Ecto neural progenitor cell (in vitro differentiated cells): ENCODE data around the gene HOXD8.
A peak's percentile ranks its signal among the peaks of the same experiment; 100 is the strongest.

Experiments used
- DNase-seq: peaks from one replicate; pipeline ENCODE4 v3.0.0-alpha.2; 2018; ENCODE audit warnings: low spot score

The HOXD8 gene

GRCh38 chr2:176091329-176092258, 37.9 kb upstream of the HOXD8 start:
- no peak for DNase-seq

DNA sequence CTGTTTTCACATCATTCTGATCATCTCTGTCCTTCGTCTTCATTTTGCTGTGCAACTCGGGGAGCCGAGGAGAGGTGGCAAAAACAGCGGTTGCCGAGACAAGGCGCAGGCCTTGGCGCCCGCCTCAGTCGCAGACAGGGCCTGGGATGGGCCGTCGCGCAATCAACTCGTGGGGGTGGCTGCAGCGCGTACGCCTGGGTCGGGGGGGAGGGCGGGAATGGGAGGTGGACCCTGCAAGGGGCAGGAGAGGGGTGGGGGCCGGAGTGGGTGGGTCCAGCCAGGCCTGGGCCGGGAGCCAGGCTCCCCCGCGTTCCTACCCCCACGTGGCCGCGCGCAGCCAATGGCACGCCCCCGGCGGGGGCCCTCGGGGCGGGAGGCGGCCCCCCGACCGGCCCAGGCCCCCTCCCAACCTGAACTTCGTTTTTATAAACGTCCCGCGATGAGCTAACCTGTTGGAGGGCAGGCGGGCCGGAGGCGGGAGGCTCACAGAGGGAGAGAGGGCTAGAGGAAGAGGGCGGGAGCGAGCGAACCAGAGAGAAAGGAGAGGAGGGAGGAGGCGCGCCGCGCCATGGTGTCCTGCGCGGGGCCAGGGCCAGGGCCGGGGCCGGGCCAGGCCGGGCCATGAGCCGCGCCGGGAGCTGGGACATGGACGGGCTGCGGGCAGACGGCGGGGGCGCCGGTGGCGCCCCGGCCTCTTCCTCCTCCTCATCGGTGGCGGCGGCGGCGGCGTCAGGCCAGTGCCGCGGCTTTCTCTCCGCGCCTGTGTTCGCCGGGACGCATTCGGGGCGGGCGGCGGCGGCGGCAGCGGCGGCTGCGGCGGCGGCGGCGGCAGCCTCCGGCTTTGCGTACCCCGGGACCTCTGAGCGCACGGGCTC, 37.0 kb upstream of the HOXD8 start, which contains the start of gene HOXD13:
Gene HOXD13 (plus strand): TSS at position 452 of the 875 bp plus-strand sequence. CDS start 170 bp downstream, at position 622.
- DNase-seq, result peak; percentile 79

DNA sequence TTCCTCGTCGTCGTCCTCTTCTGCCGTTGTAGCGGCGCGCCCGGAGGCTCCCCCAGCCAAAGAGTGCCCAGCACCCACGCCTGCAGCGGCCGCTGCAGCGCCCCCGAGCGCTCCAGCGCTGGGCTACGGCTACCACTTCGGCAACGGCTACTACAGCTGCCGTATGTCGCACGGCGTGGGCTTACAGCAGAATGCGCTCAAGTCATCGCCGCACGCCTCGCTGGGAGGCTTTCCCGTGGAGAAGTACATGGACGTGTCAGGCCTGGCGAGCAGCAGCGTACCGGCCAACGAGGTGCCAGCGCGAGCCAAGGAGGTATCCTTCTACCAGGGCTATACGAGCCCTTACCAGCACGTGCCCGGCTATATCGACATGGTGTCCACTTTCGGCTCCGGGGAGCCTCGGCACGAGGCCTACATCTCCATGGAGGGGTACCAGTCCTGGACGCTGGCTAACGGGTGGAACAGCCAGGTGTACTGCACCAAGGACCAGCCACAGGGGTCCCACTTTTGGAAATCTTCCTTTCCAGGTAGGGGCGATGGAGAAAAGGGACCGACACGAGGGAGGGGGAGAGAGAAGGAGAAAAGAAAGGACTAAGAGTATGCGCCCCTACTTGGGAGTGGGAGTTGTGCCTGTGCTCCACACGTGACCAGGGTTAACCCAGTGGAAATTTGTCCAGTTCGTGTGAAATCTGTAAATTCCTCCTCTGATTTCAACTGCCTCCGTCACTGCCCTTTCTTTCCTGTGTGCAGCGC, 36.2 kb upstream of the HOXD8 start:
- DNase-seq, result no peak

- no peak for DNase-seq
Observed at GRCh38 chr2:176093898-176094249, 35.6 kb upstream of the HOXD8 start.

DNA sequence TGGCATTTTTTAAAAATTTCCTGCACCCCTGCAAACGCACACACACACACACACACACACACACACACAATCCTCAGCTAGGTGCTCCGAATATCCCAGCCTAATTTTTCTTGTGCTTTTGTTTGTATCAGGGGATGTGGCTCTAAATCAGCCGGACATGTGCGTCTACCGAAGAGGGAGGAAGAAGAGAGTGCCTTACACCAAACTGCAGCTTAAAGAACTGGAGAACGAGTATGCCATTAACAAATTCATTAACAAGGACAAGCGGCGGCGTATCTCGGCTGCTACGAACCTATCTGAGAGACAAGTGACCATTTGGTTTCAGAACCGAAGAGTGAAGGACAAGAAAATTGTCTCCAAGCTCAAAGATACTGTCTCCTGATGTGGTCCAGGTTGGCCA, 35.2 kb upstream of the HOXD8 start:
- no peak for DNase-seq

- no peak for DNase-seq
Observed at GRCh38 chr2:176095421-176095820, 34.1 kb upstream of the HOXD8 start.

DNA sequence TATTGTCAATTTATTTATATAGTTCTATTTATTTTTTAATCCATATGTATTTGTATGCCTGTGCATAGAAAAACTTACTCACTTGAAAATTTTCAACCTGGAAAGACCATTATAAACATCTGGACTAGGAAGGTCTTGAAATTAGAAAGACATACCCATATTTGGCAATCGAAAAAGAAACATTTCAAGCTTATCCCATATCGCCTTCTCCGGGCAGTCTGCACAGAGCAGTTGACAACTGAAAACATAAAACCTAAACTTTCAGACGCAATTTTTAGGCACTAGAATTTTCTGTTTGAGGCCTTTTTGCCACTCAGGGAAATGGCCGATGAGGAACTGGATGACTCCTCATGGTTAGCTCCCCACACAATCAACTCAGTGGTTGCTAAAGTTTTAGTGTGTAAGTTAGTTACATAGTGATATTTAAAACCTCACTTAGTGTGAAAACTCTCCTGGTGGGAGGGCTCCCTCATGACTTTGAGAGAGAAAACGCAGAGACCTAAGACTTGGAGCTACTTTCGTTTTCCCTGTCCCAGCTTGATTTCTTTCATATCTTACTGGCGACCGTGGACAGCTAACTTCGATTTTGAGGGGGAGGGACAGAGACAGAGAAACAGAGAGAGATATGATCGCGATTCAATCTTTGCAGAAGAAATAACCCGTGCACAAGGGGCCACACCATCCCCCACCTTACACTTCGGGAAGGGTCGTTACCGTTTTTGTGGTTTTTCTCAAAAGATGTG, 33.1 kb upstream of the HOXD8 start:
- no peak for DNase-seq

DNA sequence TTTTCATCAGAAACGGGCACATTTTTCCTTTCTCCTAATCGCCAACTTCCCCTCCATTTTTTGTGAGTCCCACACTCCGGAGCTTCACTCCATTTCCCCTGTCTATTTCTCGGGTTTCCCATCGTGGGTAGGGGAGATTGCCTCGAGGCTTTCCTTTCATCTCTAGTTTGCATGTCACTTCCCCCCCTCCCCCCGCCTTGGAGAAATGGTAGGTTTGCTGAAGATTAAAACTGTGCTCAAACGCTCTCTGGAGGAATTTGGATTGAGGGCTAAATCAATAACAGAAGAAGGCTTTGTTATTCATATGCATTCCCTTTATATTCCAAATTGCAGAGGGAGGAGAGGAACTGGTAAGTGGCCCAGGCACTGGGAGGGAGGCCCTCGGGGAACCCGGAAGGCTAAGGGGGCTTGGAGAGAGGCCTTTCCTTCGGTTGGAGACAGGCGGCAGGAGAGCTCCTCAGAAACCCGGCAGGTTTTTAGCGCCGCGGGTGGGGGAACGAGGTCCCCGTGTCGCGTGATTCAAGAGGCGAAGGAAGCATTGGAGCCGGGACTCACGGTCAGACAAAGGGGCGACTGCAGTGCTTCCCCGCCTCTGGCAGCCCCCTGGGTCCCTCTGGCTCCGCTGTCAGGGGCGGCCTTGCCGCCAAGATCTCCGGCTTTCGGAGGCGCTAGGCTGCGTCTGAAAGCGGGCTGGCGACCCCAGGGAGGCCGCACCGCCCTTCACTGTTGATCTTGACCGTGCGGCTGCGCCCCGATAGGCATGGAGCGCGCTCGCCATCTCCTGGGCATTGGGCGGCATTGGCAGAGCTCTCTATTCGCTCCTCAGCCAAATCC, 32.3 kb upstream of the HOXD8 start:
- no peak for DNase-seq

DNA sequence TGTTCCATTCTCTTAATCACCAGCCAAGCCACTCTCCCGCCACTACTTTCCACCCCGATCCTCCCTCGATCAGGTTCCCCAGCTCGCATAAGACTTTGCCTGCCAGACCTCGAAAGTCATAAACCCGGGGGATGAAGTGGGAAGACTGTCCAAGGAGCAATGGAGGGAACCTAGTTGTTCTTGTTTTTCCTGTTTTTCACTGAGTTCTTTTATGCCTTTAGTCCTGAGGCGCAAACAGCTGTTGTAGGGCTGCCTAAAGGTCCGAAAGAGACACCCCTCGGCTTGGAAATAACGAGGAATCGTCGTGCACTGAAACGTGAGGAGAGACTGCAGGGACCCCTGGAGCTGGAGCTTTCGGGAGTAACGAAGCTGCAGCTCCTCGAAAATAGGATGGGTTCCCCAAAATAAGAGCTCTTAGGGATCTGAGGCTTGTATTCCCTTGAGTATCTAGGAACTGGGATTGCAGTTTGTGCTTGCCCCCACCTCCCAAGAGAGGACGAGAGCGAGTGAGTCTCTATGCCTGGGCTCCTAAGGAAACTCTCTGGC, 31.6 kb upstream of the HOXD8 start:
- no peak for DNase-seq

- DNase-seq, result no peak
Observed at GRCh38 chr2:176098366-176099158, 30.9 kb upstream of the HOXD8 start.

GRCh38 chr2:176099159-176099727, 30.3 kb upstream of the HOXD8 start:
- no peak for DNase-seq

GRCh38 chr2:176099728-176100546, 29.6 kb upstream of the HOXD8 start, which contains the start of gene HOXD12:
HOXD12 (plus strand) TSS chr2:176099795; CDS start chr2:176099802, 7 bp downstream.
- no peak for DNase-seq

DNA sequence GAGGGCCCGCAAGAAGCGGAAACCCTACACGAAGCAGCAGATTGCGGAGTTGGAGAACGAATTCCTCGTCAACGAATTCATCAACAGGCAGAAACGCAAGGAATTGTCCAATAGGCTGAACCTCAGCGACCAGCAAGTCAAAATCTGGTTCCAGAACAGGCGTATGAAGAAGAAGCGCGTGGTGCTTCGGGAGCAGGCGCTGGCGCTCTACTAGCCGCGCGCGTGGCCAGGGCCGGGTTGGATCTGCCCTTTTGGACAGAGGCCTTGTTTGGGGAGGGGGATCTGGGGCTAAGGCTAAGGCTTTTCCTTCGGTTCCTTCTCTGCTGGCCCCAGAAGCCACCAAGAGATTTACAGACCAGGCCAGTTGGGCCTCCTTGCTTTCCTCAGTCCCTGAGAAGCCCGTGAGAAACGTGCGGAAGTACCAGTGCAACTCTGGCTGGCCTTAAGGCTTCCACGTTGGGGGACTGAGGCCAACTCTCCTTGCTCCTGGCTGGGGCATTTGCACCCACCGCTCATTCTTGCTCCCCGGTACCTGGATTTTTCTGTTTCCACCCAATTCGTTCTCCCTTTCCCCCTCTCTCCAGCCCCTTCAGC, 28.9 kb upstream of the HOXD8 start:
- DNase-seq, result no peak

GRCh38 chr2:176101216-176101830, 28.2 kb upstream of the HOXD8 start:
- no peak for DNase-seq

DNA sequence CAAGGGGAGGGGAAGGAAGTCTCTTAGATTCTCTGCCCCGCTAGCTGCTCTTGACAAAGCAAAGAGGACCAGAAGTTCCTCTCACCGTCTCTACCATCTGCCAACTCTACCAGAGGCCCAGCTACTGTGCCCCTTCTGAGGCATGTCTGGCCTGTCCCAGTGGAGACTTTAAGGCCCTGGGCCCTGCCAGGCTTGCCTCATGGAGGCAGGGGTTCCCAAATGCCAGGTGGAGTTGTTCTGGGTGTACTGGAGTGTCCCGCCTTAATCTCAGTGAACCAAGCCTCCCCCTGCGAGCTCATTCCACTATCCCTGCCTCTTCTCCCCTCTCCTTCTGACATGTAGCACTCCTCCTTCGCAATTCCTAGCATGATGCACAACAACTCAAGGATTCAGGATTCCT, 27.7 kb upstream of the HOXD8 start:
- DNase-seq, result no peak

GRCh38 chr2:176102309-176102866, 27.1 kb upstream of the HOXD8 start:
- no peak for DNase-seq

- no peak for DNase-seq
Observed at GRCh38 chr2:176103194-176103593, 26.3 kb upstream of the HOXD8 start.
